SK-N-MC (cell line): ENCODE results near the gene SP110.
A peak's percentile ranks its signal among the peaks of the same experiment; 100 is the strongest.
"Not testable (repeated sequence)": the region's sequence is repeated elsewhere in the genome, so short reads cannot be mapped to it uniquely, and the experiment has no call there.

Experiments used
- DNase-seq: peaks from one replicate; pipeline ENCODE4 v3.0.0-alpha.2; 2011; ENCODE audit warnings: low read depth, low spot score
- H3K27ac ChIP-seq: fragments of 200-600 bp; sonication (generic); 2 replicates; pipeline ENCODE4 v1.5.1; 2016; ENCODE audit warnings: mixed run types
- H3K36me3 ChIP-seq: fragments of 200-600 bp; sonication (generic); 2 replicates; pipeline ENCODE4 v1.6.1; 2017; ENCODE audit warnings: antibody characterized with exemption, low read length, mixed read lengths; ENCODE audit not compliant: insufficient read depth
- H3K4me3 ChIP-seq: fragments of 200-600 bp; sonication (generic); 2 replicates; pipeline ENCODE4 v1.5.1; 2016
- H3K9ac ChIP-seq: fragments of 200-600 bp; sonication (generic); 2 replicates; pipeline ENCODE4 v1.8.0; 2017; ENCODE audit warnings: mixed run types, mixed read lengths; ENCODE audit not compliant: insufficient read length
- H3K9me3 ChIP-seq: fragments of 200-600 bp; sonication (generic); 2 replicates; pipeline ENCODE4 v1.6.1; 2017; ENCODE audit warnings: low read depth, mild to moderate bottlenecking, antibody characterized with exemption, low read length, moderate library complexity, mixed read lengths
- EZH2 ChIP-seq: fragments of 200-600 bp; sonication (generic); IDR thresholded peaks from one replicate; pipeline ENCODE4 v1.6.1; 2017; ENCODE audit warnings: antibody characterized with exemption
- FOXP2 ChIP-seq: optimal IDR thresholded peaks from 2 replicates; pipeline ENCODE3; 2011; ENCODE audit warnings: mild to moderate bottlenecking, moderate library complexity; ENCODE audit not compliant: insufficient read depth; ENCODE audit errors: extremely low read length, control extremely low read depth
- POLR2AphosphoS5 ChIP-seq: IDR thresholded peaks from 2 replicates; pipeline ENCODE4 v1.6.1; 2012; ENCODE audit warnings: mild to moderate bottlenecking, low read depth, low read length, borderline replicate concordance

The SP110 gene

GRCh38 chr2:230134496-230135129 is 85.2 kb downstream of the SP110 start:
- H3K27ac ChIP-seq = no peak overlapping the region
- DNase-seq = no peak
- H3K36me3 ChIP-seq = no peaks in the 10 kb centered on the region
- H3K9ac ChIP-seq = no peak overlapping the region
- no peaks in the 10 kb centered on the region for H3K9me3 ChIP-seq
- TF ChIP-seq POLR2AphosphoS5 = no peak
- no peak overlapping the region for H3K4me3 ChIP-seq

- no peak for DNase-seq
- Histone ChIP-seq H3K4me3 (no peak overlapping the region), H3K9me3 (no peaks in the 10 kb centered on the region), H3K36me3 (no peaks in the 10 kb centered on the region), H3K9ac (no peak overlapping the region), H3K27ac (no peak overlapping the region)
- TF ChIP-seq POLR2AphosphoS5 (no peak), EZH2 (no peak), FOXP2 (no peak)
Observed at GRCh38 chr2:230131366-230131765, 88.4 kb downstream of the SP110 start.

- no peak for TF ChIP-seq EZH2
- no peak for TF ChIP-seq FOXP2
- no peak for TF ChIP-seq POLR2AphosphoS5
- Histone ChIP-seq H3K9me3 (no peaks in the 10 kb centered on the region), H3K36me3 (no peaks in the 10 kb centered on the region), H3K9ac (no peak overlapping the region), H3K4me3 (no peak overlapping the region), H3K27ac (no peak overlapping the region)
- DNase-seq = no peak
Observed at GRCh38 chr2:230130668-230131364, 89.0 kb downstream of the SP110 start.

GRCh38 chr2:230129343-230129742 is 90.4 kb downstream of the SP110 start:
- no peak overlapping the region for H3K9ac ChIP-seq
- peak overlapping the region; percentile 60 for H3K4me3 ChIP-seq
- H3K36me3 ChIP-seq = no peaks in the 10 kb centered on the region
- TF ChIP-seq POLR2AphosphoS5 (no peak), FOXP2 (no peak), EZH2 (no peak)
- no peak for DNase-seq
- H3K9me3 ChIP-seq = no peaks in the 10 kb centered on the region
- peak overlapping the region; percentile 61 for H3K27ac ChIP-seq

GRCh38 chr2:230128623-230129342 is 91.0 kb downstream of the SP110 start:
- Histone ChIP-seq H3K4me3 (peak overlapping the region; percentile 60), H3K9me3 (no peaks in the 10 kb centered on the region), H3K36me3 (no peaks in the 10 kb centered on the region), H3K27ac (peak overlapping the region; percentile 61), H3K9ac (no peak overlapping the region)
- TF ChIP-seq EZH2 (no peak), FOXP2 (no peak), POLR2AphosphoS5 (no peak)
- DNase-seq = no peak

- TF ChIP-seq POLR2AphosphoS5 (no peak), EZH2 (no peak), FOXP2 (no peak)
- no peak overlapping the region for H3K9ac ChIP-seq
- DNase-seq = no peak
- H3K27ac ChIP-seq = no peak overlapping the region
- H3K4me3 ChIP-seq = no peak overlapping the region
- H3K36me3 ChIP-seq = no peaks in the 10 kb centered on the region
- H3K9me3 ChIP-seq = no peaks in the 10 kb centered on the region
Observed at GRCh38 chr2:230127195-230127594, 92.6 kb downstream of the SP110 start.

- no peak for DNase-seq
- no peaks in the 10 kb centered on the region for H3K9me3 ChIP-seq
- TF ChIP-seq EZH2 = no peak
- no peak overlapping the region for H3K9ac ChIP-seq
- no peaks in the 10 kb centered on the region for H3K36me3 ChIP-seq
- H3K4me3 ChIP-seq = peak overlapping the region; percentile 21
- H3K27ac ChIP-seq = no peak overlapping the region
Observed at GRCh38 chr2:230124757-230125431, 94.9 kb downstream of the SP110 start.

- no peaks in the 10 kb centered on the region for H3K36me3 ChIP-seq
- no peak overlapping the region for H3K27ac ChIP-seq
- H3K4me3 ChIP-seq = peak overlapping the region; percentile 21; the same call in 1 of the 2 replicates
- no peak overlapping the region for H3K9ac ChIP-seq
- H3K9me3 ChIP-seq = no peaks in the 10 kb centered on the region
- TF ChIP-seq FOXP2 (no peak), POLR2AphosphoS5 (no peak), EZH2 (no peak)
- no peak for DNase-seq
Observed at GRCh38 chr2:230124235-230124634, 95.5 kb downstream of the SP110 start.

GRCh38 chr2:230120376-230120775 is 99.4 kb downstream of the SP110 start:
- not testable (repeated sequence) for H3K4me3 ChIP-seq, DNase-seq

GRCh38 chr2:230119827-230120226 is 100.0 kb downstream of the SP110 start:
- not testable (repeated sequence) for H3K4me3 ChIP-seq, H3K9me3 ChIP-seq, H3K36me3 ChIP-seq, H3K27ac ChIP-seq, DNase-seq, H3K9ac ChIP-seq

More at GRCh38 chr2:230120376-230120775, 99.4 kb downstream of the SP110 start:
- not testable (repeated sequence) for H3K27ac ChIP-seq, H3K9ac ChIP-seq, H3K9me3 ChIP-seq, H3K36me3 ChIP-seq
